ENCODE results near the gene C1orf105.
"Not testable (repeated sequence)": the region's sequence is repeated elsewhere in the genome, so short reads cannot be mapped to it uniquely, and the experiment has no call there.

Gene C1orf105

GRCh38 chr1:172423336-172423735 is 2.9 kb downstream of the C1orf105 start:
- DNase-seq (ENCODE audit: insufficient read length, low spot score) (no peak), FAIRE-seq (no peak)

DNA sequence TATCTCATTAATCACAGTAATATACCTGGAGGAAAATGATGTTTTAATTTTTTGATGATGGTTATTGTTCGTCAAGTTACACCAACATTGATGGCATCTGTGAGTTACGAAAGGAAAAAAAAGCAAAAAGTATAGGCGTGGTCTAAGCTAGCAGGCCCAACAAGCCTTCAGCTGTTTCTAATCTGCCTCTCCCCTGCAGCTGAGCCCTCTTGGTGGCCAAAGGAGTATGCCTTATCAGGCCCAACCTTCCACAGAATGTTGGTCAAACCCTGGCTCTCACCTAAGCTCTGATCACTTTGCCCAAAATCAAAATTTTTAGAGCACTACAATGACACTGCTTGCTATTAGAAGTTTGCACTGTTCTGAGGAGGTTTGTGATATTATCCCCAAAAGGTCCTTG is 4.9 kb downstream of the C1orf105 start:
- FAIRE-seq (no peak), DNase-seq (ENCODE audit: insufficient read length, low spot score) (no peak)

DNA sequence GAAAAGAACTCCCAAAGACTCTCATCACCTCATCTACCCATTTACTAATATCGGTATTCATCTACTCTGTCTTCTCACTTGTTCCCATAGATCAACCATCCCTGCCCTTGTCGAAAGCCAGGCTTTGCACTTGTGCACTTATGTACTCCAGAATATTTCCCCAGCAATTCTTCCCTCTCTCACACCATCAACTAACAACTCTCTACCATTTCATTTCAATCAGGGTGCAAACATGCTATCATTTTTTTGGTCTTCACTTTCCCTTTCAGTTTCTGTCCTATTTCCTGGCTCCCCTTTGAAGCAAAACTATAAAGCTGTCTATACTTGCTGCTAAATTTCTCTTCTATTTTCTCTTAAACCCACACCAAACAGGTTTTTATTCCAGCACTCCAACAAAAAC is 6.7 kb downstream of the C1orf105 start:
- FAIRE-seq (no peak), DNase-seq (ENCODE audit: insufficient read length, low spot score) (no peak)

- peak; percentile 4 for FAIRE-seq
Observed at GRCh38 chr1:172429331-172430127, 9.0 kb downstream of the C1orf105 start.

DNA sequence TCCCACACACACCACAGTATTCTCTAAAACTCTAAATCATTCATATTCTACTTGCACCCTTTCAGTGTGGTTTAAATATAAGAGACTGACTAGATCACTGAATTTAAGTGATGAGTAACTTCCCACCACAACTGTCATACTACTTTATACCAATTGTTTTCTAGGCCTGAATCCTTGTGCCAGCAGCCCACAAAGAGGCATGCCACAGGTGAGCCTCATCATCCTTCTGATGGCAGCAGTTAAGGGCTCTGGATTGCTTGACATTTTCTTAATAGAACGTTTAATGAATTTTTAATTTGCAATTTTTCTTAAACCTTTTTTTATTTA is 9.6 kb downstream of the C1orf105 start:
- no peak for DNase-seq (ENCODE audit: insufficient read length, low spot score)
- no peak for FAIRE-seq

More at GRCh38 chr1:172429331-172430127, 9.0 kb downstream of the C1orf105 start:
- DNase-seq (ENCODE audit: insufficient read length, low spot score) = peak; percentile 33

DNA sequence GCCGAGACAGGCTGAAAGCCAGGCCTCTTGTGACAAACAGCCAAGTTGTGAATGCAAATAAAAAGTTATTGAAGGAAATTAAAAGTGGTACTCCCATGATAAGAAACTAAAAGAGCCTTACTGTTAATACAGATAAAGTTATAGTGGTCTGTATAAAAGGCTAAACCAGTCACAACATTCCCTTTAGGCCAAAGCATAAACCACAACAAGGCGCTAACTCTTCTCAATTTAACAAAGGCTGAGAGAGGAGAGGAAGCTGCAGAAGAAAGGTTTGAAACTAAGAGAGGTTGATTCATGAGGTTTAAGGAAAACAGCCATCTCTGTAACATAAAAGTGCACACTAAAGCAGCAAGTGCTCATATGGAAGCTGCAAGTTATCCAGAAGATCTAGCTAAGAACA is 10.7 kb downstream of the C1orf105 start:
- FAIRE-seq (no peak), DNase-seq (ENCODE audit: insufficient read length, low spot score) (no peak)

- DNase-seq (ENCODE audit: insufficient read length, low spot score) (no peak), FAIRE-seq (no peak)
Observed at GRCh38 chr1:172431721-172432192, 11.3 kb downstream of the C1orf105 start.

GRCh38 chr1:172437183-172437582 is 16.7 kb downstream of the C1orf105 start:
- FAIRE-seq = not testable (repeated sequence)

GRCh38 chr1:172442404-172442803 is 21.9 kb downstream of the C1orf105 start:
- DNase-seq (ENCODE audit: insufficient read length, low spot score) = no peak
- FAIRE-seq = no peak

More at GRCh38 chr1:172437183-172437582, 16.7 kb downstream of the C1orf105 start:
- not testable (repeated sequence) for DNase-seq (ENCODE audit: insufficient read length, low spot score)

- FAIRE-seq (no peak), DNase-seq (ENCODE audit: insufficient read length, low spot score) (no peak)
Observed at GRCh38 chr1:172442843-172443565, 22.5 kb downstream of the C1orf105 start.

DNA sequence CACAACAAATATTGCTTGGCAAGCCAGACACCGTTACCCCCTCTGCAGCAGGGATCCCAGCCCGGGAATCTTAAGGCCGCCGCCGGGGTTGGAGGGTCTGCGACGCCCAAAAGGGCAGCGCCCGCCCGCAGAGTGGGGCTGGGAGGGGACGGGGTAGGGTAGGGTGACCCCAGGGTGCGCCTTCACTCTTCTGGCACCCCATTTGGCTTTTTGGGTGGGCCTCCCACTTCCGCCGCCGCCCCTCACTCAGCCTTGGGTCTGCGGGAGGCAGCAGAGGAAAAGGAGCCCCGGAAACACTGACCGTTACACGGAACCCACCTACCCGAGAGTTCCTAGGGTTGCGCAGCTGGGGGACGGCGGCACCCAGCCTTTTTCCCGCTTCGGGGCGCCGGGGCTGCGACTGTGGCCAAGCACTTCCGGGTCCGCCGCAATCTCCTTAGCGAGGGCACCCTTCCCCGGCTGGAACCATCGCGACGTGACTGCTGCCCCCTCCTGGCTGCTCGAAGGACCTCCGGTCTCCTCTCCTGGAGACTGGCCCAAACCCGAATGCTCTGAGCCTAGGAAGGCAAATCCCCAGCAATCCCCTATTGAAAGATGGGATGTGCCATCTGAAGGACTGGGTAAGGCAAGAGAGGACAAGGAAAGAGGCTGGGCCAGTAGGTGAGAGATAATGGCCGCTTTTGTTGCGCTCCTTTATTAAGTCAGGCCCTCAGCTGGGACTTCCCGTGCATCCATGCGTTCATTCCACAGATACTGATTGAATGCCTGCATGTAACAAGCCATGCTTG is 23.4 kb downstream of the C1orf105 start, which contains the start of gene PIGC:
TSS of gene PIGC (minus strand) at position 404 of the 788 bp plus-strand sequence. CDS start 1,447 bp downstream, outside the sequence.
- FAIRE-seq = peak; percentile 80

DNA sequence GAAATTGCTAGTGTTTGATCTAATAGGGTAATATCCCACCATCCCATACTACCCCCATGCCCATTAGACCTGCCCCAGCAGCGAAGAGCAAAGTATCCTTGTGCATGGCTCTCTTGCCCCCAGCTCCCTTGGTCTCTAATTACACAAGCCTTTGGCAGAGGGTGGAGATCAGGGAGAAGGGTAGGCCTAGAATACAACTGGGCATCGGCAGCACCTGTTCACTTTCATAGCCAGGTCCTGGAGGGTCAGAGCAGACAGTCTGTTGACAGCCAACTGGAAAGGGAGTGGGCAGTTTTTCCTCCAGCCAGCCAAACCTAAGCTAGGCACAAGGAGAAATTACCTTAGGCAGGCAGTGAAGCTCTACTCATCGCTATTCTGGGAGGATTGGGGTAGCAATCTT is 26.1 kb downstream of the C1orf105 start:
- FAIRE-seq (no peak), DNase-seq (ENCODE audit: insufficient read length, low spot score) (no peak)

More for the DNA sequence above, 23.4 kb downstream of the C1orf105 start, which contains the start of gene PIGC:
- DNase-seq (ENCODE audit: insufficient read length, low spot score) = peak; percentile 94

GRCh38 chr1:172447641-172448040 is 27.2 kb downstream of the C1orf105 start:
- FAIRE-seq (no peak), DNase-seq (ENCODE audit: insufficient read length, low spot score) (no peak)

- FAIRE-seq (no peak), DNase-seq (ENCODE audit: insufficient read length, low spot score) (no peak)
Observed at GRCh38 chr1:172448995-172449584, 28.6 kb downstream of the C1orf105 start.

GRCh38 chr1:172449585-172450523 is 29.4 kb downstream of the C1orf105 start:
- peak; percentile 69 for DNase-seq (ENCODE audit: insufficient read length, low spot score)
- FAIRE-seq = no peak

- no peak for DNase-seq (ENCODE audit: insufficient read length, low spot score)
- FAIRE-seq = no peak
Observed at GRCh38 chr1:172450524-172450885, 30.0 kb downstream of the C1orf105 start.

GRCh38 chr1:172451002-172451443 is 30.5 kb downstream of the C1orf105 start:
- DNase-seq (ENCODE audit: insufficient read length, low spot score) = no peak
- no peak for FAIRE-seq

DNA sequence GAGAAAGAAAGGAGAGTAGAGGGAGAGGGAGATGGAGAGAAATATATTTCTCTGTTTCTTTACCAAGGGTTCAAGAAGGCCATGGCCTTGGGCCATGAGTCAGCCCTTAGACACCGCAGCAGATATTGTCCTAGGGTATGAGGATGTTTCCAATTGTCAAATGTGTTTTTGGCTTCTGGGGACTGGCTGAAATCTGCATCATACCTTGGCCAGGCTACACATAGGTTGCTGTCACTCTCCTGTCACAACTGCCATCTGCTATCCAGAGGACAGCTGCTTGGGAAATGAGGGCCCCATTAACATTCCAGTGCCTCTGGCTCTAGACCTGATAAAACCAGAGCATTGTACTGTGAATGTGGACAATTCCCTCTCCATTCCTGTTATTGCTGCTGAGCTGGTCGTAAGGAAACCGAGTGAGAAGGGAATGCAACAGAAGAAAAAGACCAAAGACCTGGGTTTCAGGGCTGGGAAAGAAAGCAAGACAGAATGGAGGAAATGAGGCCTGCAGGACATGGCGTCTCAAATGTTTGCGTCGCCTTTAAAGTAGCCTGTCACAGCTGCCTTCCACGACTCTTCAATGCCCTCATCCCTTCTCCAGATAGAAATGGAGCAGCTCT is 32.2 kb downstream of the C1orf105 start:
- no peak for DNase-seq (ENCODE audit: insufficient read length, low spot score)
- no peak for FAIRE-seq

- DNase-seq (ENCODE audit: insufficient read length, low spot score) (no peak), FAIRE-seq (no peak)
Observed at GRCh38 chr1:172453153-172453545, 32.7 kb downstream of the C1orf105 start.
